MCF 10A (cell line): ENCODE measurements around the gene CPO. TPM values are rescaled to one million over a fixed set of nuclear protein-coding genes. Genes with fewer than 3 reads are reported as not detected.

Source experiments
- BruUV-seq: library from RNA; stranded (reverse); fragments of 400-500 nt; replicated peaks from 2 replicates; lab custom pipeline; 2021; lab: Mats Ljungman, UMichigan
- CTCF ChIA-PET: fragments of 300-600 bp; sonication (Branson Sonifier 250); formaldehyde crosslinking; extraction: SDS; loops from one replicate; lab custom pipeline; 2021; ENCODE audit warnings: antibody characterized with exemption, inconsistent platforms; lab: Yijun Ruan, JAX
- POLR2A ChIA-PET: fragments of 300-600, 350-650 bp; sonication (Branson Sonifier 250); formaldehyde crosslinking; extraction: SDS; loops from one replicate; lab custom pipeline; 2020; ENCODE audit warnings: antibody characterized with exemption, inconsistent platforms; lab: Yijun Ruan, JAX
- DNase-seq: peaks from one replicate; pipeline ENCODE4 v3.0.0-alpha.2; 2018; ENCODE audit not compliant: unreplicated experiment
- H3K27ac Mint-ChIP-seq: one replicate; pipeline ENCODE4 v1.8.0; 2022; ENCODE audit warnings: mild to moderate bottlenecking, low read depth, mixed read lengths; ENCODE audit not compliant: unreplicated experiment
- H3K27me3 Mint-ChIP-seq: one replicate; pipeline ENCODE4 v1.8.0; 2022; ENCODE audit warnings: mixed read lengths; ENCODE audit not compliant: insufficient read depth, unreplicated experiment
- H3K36me3 Mint-ChIP-seq: one replicate; pipeline ENCODE4 v1.8.0; 2022; ENCODE audit warnings: mild to moderate bottlenecking, moderate library complexity, mixed read lengths; ENCODE audit not compliant: insufficient read depth, unreplicated experiment
- H3K4me1 Mint-ChIP-seq: one replicate; pipeline ENCODE4 v1.8.0; 2022; ENCODE audit warnings: mixed read lengths; ENCODE audit not compliant: insufficient read depth, unreplicated experiment
- H3K4me3 Mint-ChIP-seq: one replicate; pipeline ENCODE4 v1.8.0; 2022; ENCODE audit warnings: mild to moderate bottlenecking, moderate library complexity, mixed read lengths; ENCODE audit not compliant: unreplicated experiment
- H3K9me3 Mint-ChIP-seq: one replicate; pipeline ENCODE4 v1.8.0; 2022; ENCODE audit warnings: mixed read lengths; ENCODE audit not compliant: unreplicated experiment
- CTCF ChIP-seq: fragments of 200-600 bp; IDR thresholded peaks from one replicate; pipeline ENCODE4 v1.8.0; 2022; ENCODE audit warnings: antibody characterized with exemption, mild to moderate bottlenecking; ENCODE audit not compliant: unreplicated experiment
- intact Hi-C: fragments of 100-400 bp; cut with micrococcal nuclease; formaldehyde crosslinking; loops from 2 replicates; pipeline ENCODE4 v1.14.1; 2022
- total RNA-seq: library from RNA; stranded (reverse); gene quantifications from 2 replicates; pipeline ENCODE4 v1.2.3, GENCODE V29; 2022

Gene CPO
- total RNA-seq, 1 experiment from 2014 or later: not detected

GRCh38 chr2:206918263-206918662, 21.1 kb upstream of the CPO start:
- intact Hi-C loops: no loop called here
- H3K4me3 Mint-ChIP-seq: no peak overlapping the region
- BruUV-seq: no TSS peak
- ChIA-PET CTCF (no interaction called here), POLR2A (no interaction called here)
- H3K27ac Mint-ChIP-seq: no peak overlapping the region
- no peaks in the 10 kb centered on the region for H3K27me3 Mint-ChIP-seq
- H3K9me3 Mint-ChIP-seq: no peaks in the 10 kb centered on the region
- no peaks in the 10 kb centered on the region for H3K36me3 Mint-ChIP-seq
- TF ChIP-seq CTCF: no peak
- peaks cover 6% of the 10 kb centered on the region for H3K4me1 Mint-ChIP-seq
- no peak for DNase-seq

GRCh38 chr2:206920310-206920709, 19.0 kb upstream of the CPO start:
- Mint-ChIP-seq H3K4me3 (no peak overlapping the region), H3K27ac (no peak overlapping the region), H3K36me3 (no peaks in the 10 kb centered on the region), H3K4me1 (peaks cover 6% of the 10 kb centered on the region), H3K9me3 (no peaks in the 10 kb centered on the region), H3K27me3 (no peaks in the 10 kb centered on the region)
- no peak for DNase-seq
- POLR2A ChIA-PET: no interaction called here
- intact Hi-C loops: no loop called here
- CTCF ChIA-PET: interaction anchor here (0.6 to 0.7 kb wide), 2 partner anchors 234 to 1546 kb away, joined by 3 to 5 read pairs; no protein-coding TSS in a partner anchor
- BruUV-seq: no TSS peak
- TF ChIP-seq CTCF: no peak

- H3K4me1 Mint-ChIP-seq: peaks cover 6% of the 10 kb centered on the region
- H3K36me3 Mint-ChIP-seq: no peaks in the 10 kb centered on the region
- ChIA-PET POLR2A (no interaction called here), CTCF (interaction anchor here (0.6 kb wide), 2 partner anchors 235 to 266 kb away, joined by 3 to 4 read pairs; no protein-coding TSS in a partner anchor)
- H3K9me3 Mint-ChIP-seq: no peaks in the 10 kb centered on the region
- BruUV-seq: no TSS peak
- no peak for TF ChIP-seq CTCF
- no peak for DNase-seq
- no peaks in the 10 kb centered on the region for H3K27me3 Mint-ChIP-seq
- no peak overlapping the region for H3K4me3 Mint-ChIP-seq
- no peak overlapping the region for H3K27ac Mint-ChIP-seq
- intact Hi-C loops: no loop called here
Measured at GRCh38 chr2:206920951-206921350, 18.4 kb upstream of the CPO start.

- no peak overlapping the region for H3K27ac Mint-ChIP-seq
- TF ChIP-seq CTCF: no peak
- no peak for DNase-seq
Measured at GRCh38 chr2:206921529-206921928, 17.8 kb upstream of the CPO start.

More at GRCh38 chr2:206921529-206921928, 17.8 kb upstream of the CPO start:
- CTCF ChIA-PET: interaction anchor here (0.6 kb wide), 1 partner anchor 1028 kb away, joined by 3 read pairs; no protein-coding TSS in a partner anchor
- H3K36me3 Mint-ChIP-seq: no peaks in the 10 kb centered on the region
- H3K27me3 Mint-ChIP-seq: no peaks in the 10 kb centered on the region
- peaks cover 6% of the 10 kb centered on the region for H3K4me1 Mint-ChIP-seq
- intact Hi-C loops: no loop called here
- H3K4me3 Mint-ChIP-seq: no peak overlapping the region
- H3K9me3 Mint-ChIP-seq: no peaks in the 10 kb centered on the region
- no TSS peak for BruUV-seq
- POLR2A ChIA-PET: interaction anchor here (0.6 kb wide), 1 partner anchor 41 kb away, joined by 3 read pairs; no protein-coding TSS in a partner anchor
